ENCODE measurements around the gene RAB18.
"Not testable (repeated sequence)": the region's sequence is repeated elsewhere in the genome, so short reads cannot be mapped to it uniquely, and the experiment has no call there.

RAB18 gene

GRCh38 chr10:27504007-27504807, at the start of gene RAB18:
TSS of gene RAB18 (plus strand) at chr10:27504304. CDS start at chr10:27504370, 66 bp downstream.
- peak; percentile 98 for DNase-seq (ENCODE audit: low read depth)

- DNase-seq (ENCODE audit: low read depth) = no peak
Measured at GRCh38 chr10:27454837-27455236, 49.3 kb upstream of the RAB18 start.

- no peak for DNase-seq (ENCODE audit: low read depth)
Measured at GRCh38 chr10:27457261-27457945, 46.7 kb upstream of the RAB18 start.

GRCh38 chr10:27457966-27458365, 46.1 kb upstream of the RAB18 start:
- DNase-seq (ENCODE audit: low read depth) = no peak

GRCh38 chr10:27461312-27461711, 42.8 kb upstream of the RAB18 start:
- no peak for DNase-seq (ENCODE audit: low read depth)

GRCh38 chr10:27463961-27464360, 40.1 kb upstream of the RAB18 start:
- no peak for DNase-seq (ENCODE audit: low read depth)

- DNase-seq (ENCODE audit: low read depth) = no peak
Measured at GRCh38 chr10:27464993-27465392, 39.1 kb upstream of the RAB18 start.

- not testable (repeated sequence) for DNase-seq (ENCODE audit: low read depth)
Measured at GRCh38 chr10:27465596-27465995, 38.5 kb upstream of the RAB18 start.

- DNase-seq (ENCODE audit: low read depth) = no peak
Measured at GRCh38 chr10:27470885-27471284, 33.2 kb upstream of the RAB18 start.

GRCh38 chr10:27474741-27475140, 29.4 kb upstream of the RAB18 start:
- no peak for DNase-seq (ENCODE audit: low read depth)

- DNase-seq (ENCODE audit: low read depth) = no peak
Measured at GRCh38 chr10:27479016-27479415, 25.1 kb upstream of the RAB18 start.

GRCh38 chr10:27481486-27481885, 22.6 kb upstream of the RAB18 start:
- DNase-seq (ENCODE audit: low read depth) = no peak

GRCh38 chr10:27482984-27483956, 20.8 kb upstream of the RAB18 start:
- DNase-seq (ENCODE audit: low read depth) = no peak

- DNase-seq (ENCODE audit: low read depth) = no peak
Measured at GRCh38 chr10:27485368-27485767, 18.7 kb upstream of the RAB18 start.

- DNase-seq (ENCODE audit: low read depth) = no peak
Measured at GRCh38 chr10:27485986-27486385, 18.1 kb upstream of the RAB18 start.

- DNase-seq (ENCODE audit: low read depth) = no peak
Measured at GRCh38 chr10:27490807-27491206, 13.3 kb upstream of the RAB18 start.

GRCh38 chr10:27494116-27494805, 9.8 kb upstream of the RAB18 start:
- DNase-seq (ENCODE audit: low read depth) = no peak

GRCh38 chr10:27496137-27496536, 8.0 kb upstream of the RAB18 start:
- no peak for DNase-seq (ENCODE audit: low read depth)

GRCh38 chr10:27500096-27500495, 4.0 kb upstream of the RAB18 start:
- DNase-seq (ENCODE audit: low read depth) = no peak

- no peak for DNase-seq (ENCODE audit: low read depth)
Measured at GRCh38 chr10:27500886-27501285, 3.2 kb upstream of the RAB18 start.

GRCh38 chr10:27503498-27504006, 552 bp upstream of the RAB18 start:
- DNase-seq (ENCODE audit: low read depth) = no peak
